ENCODE data around the gene ZNF546. TPM values are rescaled to one million over a fixed set of nuclear protein-coding genes. Genes with fewer than 3 reads are reported as not detected.

ZNF546 gene
- total RNA-seq, 4 donors from 2014 or later, result 8.4 to 13.3 (median 10.2) TPM

GRCh38 chr19:40005691-40006272 lies 8.9 kb downstream of the ZNF546 start:
- TF ChIP-seq POLR2A (IDR thresholded peaks at IDR 0.05) (no peak), CTCF (IDR thresholded peaks at IDR 0.05) (no peak)
- 87 to 95% methylated on average over 4 of the region's 4 CpGs for WGBS, 2 donors
- intact Hi-C loops (cut with DNase I), result no loop called here
- peaks cover 21 to 29% of the 10 kb centered on the region in 2 donors for H3K36me3 ChIP-seq
- H3K4me1 ChIP-seq, result no peaks in the 10 kb centered on the region
- H3K4me3 ChIP-seq (replicated peaks in 1 of 3), result no peak overlapping the region
- H3K27ac ChIP-seq, result no peak overlapping the region
- H3K9me3 ChIP-seq, result no peaks in the 10 kb centered on the region
- no peaks in the 10 kb centered on the region for H3K27me3 ChIP-seq
- no peak for DNase-seq

- peaks cover 21 to 30% of the 10 kb centered on the region in 2 donors for H3K36me3 ChIP-seq
- no peak overlapping the region for H3K4me3 ChIP-seq (replicated peaks in 1 of 3)
- WGBS, 2 donors, result 69 to 79% methylated on average over 1 of the region's 1 CpG
- no peak for TF ChIP-seq POLR2A (IDR thresholded peaks at IDR 0.05)
- TF ChIP-seq CTCF (IDR thresholded peaks at IDR 0.05), result no peak
- H3K4me1 ChIP-seq, result no peaks in the 10 kb centered on the region
- H3K9me3 ChIP-seq, result no peaks in the 10 kb centered on the region
- intact Hi-C loops (cut with DNase I), result no loop called here
- no peak for DNase-seq
- no peaks in the 10 kb centered on the region for H3K27me3 ChIP-seq
- H3K27ac ChIP-seq, result no peak overlapping the region
Measured at GRCh38 chr19:40006273-40006691, 9.4 kb downstream of the ZNF546 start.

DNA sequence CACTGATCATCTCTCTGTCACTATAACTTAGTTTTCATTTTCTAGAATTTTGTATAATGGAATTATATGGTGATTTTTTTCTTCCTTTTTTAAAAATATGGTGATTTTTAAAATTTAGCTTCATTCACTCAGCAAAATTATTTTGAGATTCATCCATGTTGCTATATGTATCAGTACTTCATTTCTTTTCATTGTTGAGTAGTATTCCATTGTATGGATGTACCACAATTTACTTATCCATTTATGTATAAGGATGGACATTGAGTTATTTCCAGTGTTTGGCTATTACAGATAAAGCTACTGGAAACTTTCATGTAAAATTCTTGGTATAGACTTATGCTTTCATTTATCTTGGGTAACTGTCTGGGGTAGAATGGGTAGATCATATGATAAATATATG lies 12.8 kb downstream of the ZNF546 start:
- no peak for DNase-seq
- intact Hi-C loops (cut with DNase I), result no loop called here
- H3K4me1 ChIP-seq, result no peaks in the 10 kb centered on the region
- H3K27ac ChIP-seq, result no peak overlapping the region
- H3K9me3 ChIP-seq, result no peaks in the 10 kb centered on the region
- no peaks in the 10 kb centered on the region for H3K27me3 ChIP-seq
- H3K4me3 ChIP-seq (replicated peaks in 1 of 3), result no peak overlapping the region
- H3K36me3 ChIP-seq, result peaks cover 32 to 35% of the 10 kb centered on the region in 2 donors
- TF ChIP-seq CTCF (IDR thresholded peaks at IDR 0.05), result no peak
- TF ChIP-seq POLR2A (IDR thresholded peaks at IDR 0.05), result no peak

- H3K36me3 ChIP-seq, result peaks cover 17 to 22% of the 10 kb centered on the region in 2 donors
Measured at GRCh38 chr19:40013991-40014390, 17.1 kb downstream of the ZNF546 start.

More at GRCh38 chr19:40013991-40014390, 17.1 kb downstream of the ZNF546 start:
- H3K9me3 ChIP-seq, result no peaks in the 10 kb centered on the region
- H3K4me1 ChIP-seq, result no peaks in the 10 kb centered on the region
- no peaks in the 10 kb centered on the region for H3K27me3 ChIP-seq
- H3K4me3 ChIP-seq (replicated peaks in 1 of 3), result no peak overlapping the region
- intact Hi-C loops (cut with DNase I), result no loop called here
- 92 to 96% methylated on average over 4 of the region's 4 CpGs for WGBS, 2 donors
- H3K27ac ChIP-seq, result no peak overlapping the region
- no peak for DNase-seq
- TF ChIP-seq CTCF (IDR thresholded peaks at IDR 0.05) (no peak), POLR2A (IDR thresholded peaks at IDR 0.05) (no peak)

Data from thyroid gland (tissue), 4 donors.